GM21423 (cell line): ENCODE data around the gene RAD51B.
"Not testable (repeated sequence)": the region's sequence is repeated elsewhere in the genome, so short reads cannot be mapped to it uniquely, and the experiment has no call there.

Experiments used
- ATAC-seq: cut with Tn5 transposase; IDR thresholded peaks from one replicate; pipeline ENCODE4 v1.9.1; 2021; ENCODE audit warnings: mild to moderate bottlenecking, moderate library complexity; ENCODE audit not compliant: unreplicated experiment

RAD51B gene

GRCh38 chr14:67819563-67820421 lies at the start of gene RAD51B:
Gene RAD51B (plus strand): TSS chr14:67819779.
- ATAC-seq, result peak; percentile 54

- no peak for ATAC-seq
These were observed 45.7 kb upstream of the RAD51B start for GRCh38 chr14:67773844-67774377.

DNA sequence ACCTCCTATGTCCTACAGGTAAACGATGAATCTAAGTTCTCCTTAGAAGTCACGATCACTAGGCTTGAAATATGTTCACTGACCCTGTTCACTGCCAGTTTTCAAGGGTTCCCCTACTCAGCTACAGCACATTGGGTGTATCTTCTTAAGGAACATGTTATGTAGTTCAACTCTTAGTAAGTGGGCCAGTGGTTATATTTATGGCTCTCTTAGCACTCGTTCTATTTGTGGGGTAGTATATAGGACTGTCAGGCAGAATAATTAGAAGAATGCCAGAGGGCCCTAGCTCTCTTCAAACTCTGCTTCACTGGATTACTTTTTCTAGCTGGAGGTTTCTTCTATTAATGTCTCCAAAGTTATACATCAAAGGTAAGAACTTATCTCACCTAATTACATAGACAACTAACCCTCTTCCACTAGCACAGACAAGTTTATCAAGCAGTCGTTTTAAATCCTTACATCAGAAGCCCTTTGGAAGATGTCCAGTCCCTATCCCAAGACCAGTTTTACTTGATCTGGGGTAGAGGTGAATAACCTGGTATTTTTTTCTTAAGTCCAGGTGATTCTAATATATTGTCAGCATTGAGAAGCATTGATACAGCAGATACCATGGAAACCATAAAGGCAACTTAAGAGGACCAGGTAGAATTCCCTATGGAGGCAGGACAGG lies 42.8 kb upstream of the RAD51B start:
- no peak for ATAC-seq

GRCh38 chr14:67778792-67779191 lies 40.8 kb upstream of the RAD51B start:
- ATAC-seq, result no peak

DNA sequence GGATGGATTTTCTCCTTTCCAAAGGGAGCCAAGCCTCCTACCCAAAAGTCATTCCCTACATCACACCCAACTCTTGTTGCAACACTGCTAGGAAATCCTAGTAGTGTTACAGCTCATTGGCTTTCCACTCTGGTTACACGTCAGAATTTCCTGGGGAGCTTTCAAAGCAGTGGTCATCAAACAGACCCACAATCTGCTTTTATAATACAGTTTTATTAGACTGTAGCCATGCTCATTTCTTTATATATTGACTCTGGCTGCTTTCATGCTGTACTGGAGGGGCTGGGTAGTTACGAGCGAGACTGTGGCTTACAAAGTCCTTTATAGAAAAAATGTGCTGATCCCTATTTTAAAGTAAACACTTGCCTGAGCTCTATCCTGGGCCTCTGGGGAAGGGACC lies 37.5 kb upstream of the RAD51B start:
- ATAC-seq, result no peak

- no peak for ATAC-seq
These were observed 35.2 kb upstream of the RAD51B start for GRCh38 chr14:67784244-67784823.

- ATAC-seq, result no peak
These were observed 34.1 kb upstream of the RAD51B start for GRCh38 chr14:67785270-67786109.

GRCh38 chr14:67787673-67788072 lies 31.9 kb upstream of the RAD51B start:
- ATAC-seq, result no peak

GRCh38 chr14:67798731-67799130 lies 20.8 kb upstream of the RAD51B start:
- no peak for ATAC-seq

GRCh38 chr14:67800743-67801142 lies 18.8 kb upstream of the RAD51B start:
- no peak for ATAC-seq

DNA sequence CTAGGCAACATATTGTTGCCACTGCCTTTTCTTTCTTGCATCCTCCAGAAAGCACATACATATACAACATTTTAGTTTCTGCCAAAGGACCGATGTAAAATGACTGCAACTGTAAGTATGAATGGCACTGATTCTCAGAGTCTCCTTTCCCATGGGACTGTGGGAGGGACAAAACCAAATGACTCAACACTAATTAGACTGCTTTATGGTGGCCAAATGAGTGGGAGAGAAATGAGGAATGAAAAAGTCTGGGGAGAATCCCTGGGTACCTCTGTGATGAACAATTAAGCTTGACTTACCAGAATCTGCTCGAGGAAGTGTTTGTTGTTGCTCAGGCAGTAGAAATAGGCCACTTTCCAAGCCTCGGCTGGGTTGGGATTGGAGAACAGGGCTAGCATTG lies 13.3 kb upstream of the RAD51B start:
- no peak for ATAC-seq

- ATAC-seq, result no peak
These were observed 4.8 kb upstream of the RAD51B start for GRCh38 chr14:67814821-67815220.

GRCh38 chr14:67815573-67816225 lies 3.9 kb upstream of the RAD51B start:
- no peak for ATAC-seq

DNA sequence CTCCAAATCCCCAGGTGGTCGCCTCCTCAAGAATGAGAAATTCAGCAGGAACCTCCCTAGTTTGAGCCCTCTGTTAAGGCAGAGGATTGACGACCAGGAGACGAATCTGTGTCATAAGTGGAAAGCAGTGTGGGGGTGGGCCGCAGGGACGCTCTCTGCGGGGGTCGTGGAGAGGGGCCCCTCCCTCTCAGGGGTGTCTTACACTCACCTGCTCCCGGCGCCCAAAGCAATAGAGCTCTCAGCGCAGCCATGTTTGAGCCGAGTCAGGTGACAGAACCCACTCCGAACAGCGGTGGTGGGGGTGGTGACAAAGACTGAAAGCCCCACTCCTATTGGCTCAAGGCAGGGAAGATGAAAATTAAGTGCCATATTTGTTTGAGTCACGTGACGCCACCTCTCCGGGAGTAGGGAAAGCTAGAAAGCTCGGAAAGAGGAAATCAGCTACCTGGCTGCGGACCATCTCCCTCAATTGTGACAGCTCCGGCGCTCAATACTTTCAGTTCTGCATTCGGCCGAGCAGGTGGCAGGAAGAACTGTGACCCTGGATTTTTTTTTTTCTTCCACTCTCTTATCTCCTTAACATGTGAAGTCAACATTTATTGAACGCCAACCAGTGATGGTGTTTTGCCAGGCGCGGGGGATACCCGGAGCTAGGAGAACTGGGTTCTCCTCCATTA lies 3.1 kb upstream of the RAD51B start, which contains the start of gene ZFYVE26:
TSS of gene ZFYVE26 (minus strand) at position 265 of the 677 bp plus-strand sequence. CDS start 627 bp downstream, outside the sequence.
- peak; percentile 84 for ATAC-seq

DNA sequence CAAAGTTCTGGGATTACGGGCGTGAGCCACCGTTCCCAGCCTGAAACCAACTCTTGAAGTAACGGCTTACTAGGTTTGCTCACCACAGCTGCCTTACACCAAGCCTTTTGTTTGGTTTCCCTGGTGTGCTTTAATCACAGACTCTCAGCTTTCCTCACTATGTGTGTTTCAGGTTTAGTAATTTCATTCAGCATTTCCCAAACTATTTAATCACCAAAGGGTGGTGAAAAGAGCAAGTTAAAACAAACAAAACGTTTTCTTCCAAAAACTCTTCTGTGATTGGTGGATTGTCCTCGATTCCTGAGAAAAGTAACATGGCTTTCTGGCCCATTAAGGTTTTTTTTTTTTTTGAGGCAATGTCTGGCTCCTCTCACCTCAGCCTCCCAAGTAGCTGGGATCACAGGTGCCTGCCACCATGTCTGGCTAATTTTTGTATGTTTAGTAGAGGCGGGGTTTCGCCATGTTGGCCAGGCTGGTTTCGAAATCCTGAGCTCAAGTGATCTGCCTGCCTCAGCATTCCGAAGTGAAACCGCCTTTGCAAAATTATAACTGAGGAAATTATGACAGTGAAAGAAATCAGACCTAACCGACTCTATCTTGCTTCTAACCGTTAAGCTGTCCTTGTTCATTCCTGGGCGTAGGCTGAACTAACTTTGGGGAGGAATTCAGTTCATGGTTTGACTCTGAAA lies 1.7 kb upstream of the RAD51B start:
- ATAC-seq, result no peak

DNA sequence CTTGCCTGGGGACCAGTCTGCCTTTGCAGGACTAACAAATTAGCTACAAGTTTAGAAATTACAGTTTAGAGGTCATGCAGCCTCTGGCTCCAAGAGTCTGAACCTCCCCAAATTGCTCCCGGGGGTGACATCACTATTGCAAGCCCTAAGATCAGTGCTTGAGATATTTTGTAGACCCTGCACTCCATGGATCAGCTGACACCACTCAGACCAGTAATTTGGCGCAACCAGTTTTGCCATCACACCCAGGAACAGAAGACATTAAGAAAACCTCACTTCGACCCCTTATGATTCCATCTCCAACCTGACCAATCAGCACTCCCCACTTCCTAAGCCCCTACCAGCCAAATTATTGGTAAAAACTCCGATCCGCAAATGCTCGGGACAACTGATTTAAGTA lies 1.1 kb upstream of the RAD51B start:
- ATAC-seq, result not testable (repeated sequence)

DNA sequence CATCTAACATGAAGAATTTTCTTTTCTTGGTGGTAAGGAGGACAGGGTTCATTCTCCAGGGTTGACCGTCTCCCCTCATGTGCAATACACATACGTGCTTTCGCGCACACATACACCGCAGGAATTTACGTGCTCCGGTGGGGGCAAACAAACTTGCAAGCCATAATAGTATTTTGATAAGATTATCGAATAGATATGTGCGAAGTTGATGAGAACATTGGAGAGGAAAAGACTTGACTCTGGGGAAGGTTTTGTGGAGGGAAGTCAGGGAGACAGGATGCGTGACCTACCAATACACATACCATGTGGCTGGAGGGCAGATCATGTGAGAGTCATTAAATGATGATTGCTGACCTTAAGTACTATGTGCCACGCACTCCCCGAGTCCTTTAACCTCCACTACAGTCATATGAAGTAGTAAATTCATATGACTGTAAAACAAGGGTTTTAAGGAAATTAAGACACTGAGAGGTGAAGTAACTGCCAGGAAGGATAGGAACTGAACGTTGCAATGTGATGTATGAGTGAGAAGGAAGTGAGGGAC lies 921 bp downstream of the RAD51B start:
- ATAC-seq, result no peak

- ATAC-seq, result no peak
These were observed 1.5 kb downstream of the RAD51B start for GRCh38 chr14:67821121-67821520.

GRCh38 chr14:67831113-67831512 lies 11.5 kb downstream of the RAD51B start:
- no peak for ATAC-seq
